WTC11 (cell line): Measurements from ENCODE around the gene GIPC1.

Experiments used
- CTCF ChIP-seq: fragments of 200-600 bp; IDR thresholded peaks from 2 replicates; pipeline ENCODE4 v1.8.0; 2022; ENCODE audit warnings: antibody characterized with exemption
- ESRRA ChIP-seq: sonication (generic); formaldehyde crosslinking; IDR thresholded peaks from 2 replicates; pipeline ENCODE4 v1.8.1; 2022; ENCODE audit warnings: mild to moderate bottlenecking, missing genetic modification reagents, borderline replicate concordance
- ETV6 ChIP-seq: sonication (generic); formaldehyde crosslinking; IDR thresholded peaks from 2 replicates; pipeline ENCODE4 v1.8.1; 2022; ENCODE audit warnings: mild to moderate bottlenecking, missing genetic modification reagents
- IRF1 ChIP-seq: sonication (generic); formaldehyde crosslinking; IDR thresholded peaks from 2 replicates; pipeline ENCODE4 v1.8.0; 2023; ENCODE audit warnings: missing genetic modification reagents
- NFATC4 ChIP-seq: fragments of 250-450 bp; sonication (Bioruptor Pico); IDR thresholded peaks from 2 replicates; pipeline ENCODE4 v1.9.0; 2021; ENCODE audit warnings: mild to moderate bottlenecking
- RELA ChIP-seq: sonication (generic); formaldehyde crosslinking; IDR thresholded peaks from 2 replicates; pipeline ENCODE4 v1.8.1; 2022; ENCODE audit warnings: missing genetic modification reagents, mild to moderate bottlenecking, borderline replicate concordance
- SP1 ChIP-seq: sonication (generic); formaldehyde crosslinking; conservative IDR thresholded peaks from 2 replicates; pipeline ENCODE4 v1.8.1; 2022; ENCODE audit warnings: missing genetic modification reagents
- TEAD4 ChIP-seq: sonication (generic); formaldehyde crosslinking; IDR thresholded peaks from 2 replicates; pipeline ENCODE4 v1.8.0; 2022; ENCODE audit warnings: mild to moderate bottlenecking, missing genetic modification reagents
- TF ChIP-seq, protein P1 (sequence below): sonication (generic); formaldehyde crosslinking; IDR thresholded peaks from 2 replicates; pipeline ENCODE4 v1.8.1; 2023; ENCODE audit warnings: mild to moderate bottlenecking, missing genetic modification reagents

- TF ChIP-seq SP1 (CRISPR knock-in tag) (no peak), IRF1 (no peak), CTCF (no peak), ETV6 (CRISPR knock-in tag) (no peak), RELA (CRISPR knock-in tag) (no peak), ESRRA (CRISPR knock-in tag) (no peak), TEAD4 (CRISPR knock-in tag) (no peak), NFATC4 (CRISPR knock-in tag) (no peak)
- TF ChIP-seq, protein P1, sequence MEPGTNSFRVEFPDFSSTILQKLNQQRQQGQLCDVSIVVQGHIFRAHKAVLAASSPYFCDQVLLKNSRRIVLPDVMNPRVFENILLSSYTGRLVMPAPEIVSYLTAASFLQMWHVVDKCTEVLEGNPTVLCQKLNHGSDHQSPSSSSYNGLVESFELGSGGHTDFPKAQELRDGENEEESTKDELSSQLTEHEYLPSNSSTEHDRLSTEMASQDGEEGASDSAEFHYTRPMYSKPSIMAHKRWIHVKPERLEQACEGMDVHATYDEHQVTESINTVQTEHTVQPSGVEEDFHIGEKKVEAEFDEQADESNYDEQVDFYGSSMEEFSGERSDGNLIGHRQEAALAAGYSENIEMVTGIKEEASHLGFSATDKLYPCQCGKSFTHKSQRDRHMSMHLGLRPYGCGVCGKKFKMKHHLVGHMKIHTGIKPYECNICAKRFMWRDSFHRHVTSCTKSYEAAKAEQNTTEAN (CRISPR knock-in tag) = no peak
Observed at GRCh38 chr19:14530506-14530905, 34.6 kb upstream of the GIPC1 start.
